Coronary artery (tissue), 2 donors: Measurements from ENCODE around the gene FBXL7.

ENCODE experiments used
- DNase-seq: peaks from one replicate; pipeline ENCODE4 v3.0.0-alpha.2; 2017; ENCODE audit warnings: low spot score
- H3K27ac ChIP-seq, 2 donors: fragments of 200-600 bp; sonication (generic); one replicate each; pipeline ENCODE4 v1.5.1; 2016 to 2019
- H3K4me3 ChIP-seq: fragments of 200-600 bp; sonication (generic); 2 replicates; pipeline ENCODE4 v1.5.1; 2016; ENCODE audit warnings: mild to moderate bottlenecking, moderate library complexity
- TF ChIP-seq, protein P1 (sequence below): fragments of 200-600 bp; sonication (generic); IDR thresholded peaks from one replicate; pipeline ENCODE4 v1.5.1; 2019; ENCODE audit warnings: antibody characterized with exemption

Gene FBXL7

DNA sequence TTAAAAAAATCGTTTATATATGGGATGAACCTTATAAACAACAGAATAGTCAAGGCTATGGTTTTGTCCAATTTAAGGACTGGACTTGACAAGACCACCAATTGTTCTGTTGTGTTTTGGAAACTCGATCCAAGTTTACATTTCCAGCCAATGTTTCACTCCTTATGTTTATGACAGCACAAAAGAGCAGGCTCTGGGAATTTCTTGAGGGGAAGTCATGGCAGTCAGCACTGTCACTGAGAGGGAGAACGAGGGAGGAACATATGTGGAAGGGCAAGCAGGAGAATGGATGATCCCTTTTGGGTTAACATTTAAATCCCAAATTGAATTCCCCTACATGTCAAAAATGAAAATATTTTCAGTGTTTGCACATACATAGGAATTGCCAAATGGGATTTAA, 387.1 kb downstream of the FBXL7 start:
- Histone ChIP-seq H3K27ac (no peak overlapping the region), H3K4me3 (no peak overlapping the region)
- no peak for DNase-seq
- TF ChIP-seq, protein P1, sequence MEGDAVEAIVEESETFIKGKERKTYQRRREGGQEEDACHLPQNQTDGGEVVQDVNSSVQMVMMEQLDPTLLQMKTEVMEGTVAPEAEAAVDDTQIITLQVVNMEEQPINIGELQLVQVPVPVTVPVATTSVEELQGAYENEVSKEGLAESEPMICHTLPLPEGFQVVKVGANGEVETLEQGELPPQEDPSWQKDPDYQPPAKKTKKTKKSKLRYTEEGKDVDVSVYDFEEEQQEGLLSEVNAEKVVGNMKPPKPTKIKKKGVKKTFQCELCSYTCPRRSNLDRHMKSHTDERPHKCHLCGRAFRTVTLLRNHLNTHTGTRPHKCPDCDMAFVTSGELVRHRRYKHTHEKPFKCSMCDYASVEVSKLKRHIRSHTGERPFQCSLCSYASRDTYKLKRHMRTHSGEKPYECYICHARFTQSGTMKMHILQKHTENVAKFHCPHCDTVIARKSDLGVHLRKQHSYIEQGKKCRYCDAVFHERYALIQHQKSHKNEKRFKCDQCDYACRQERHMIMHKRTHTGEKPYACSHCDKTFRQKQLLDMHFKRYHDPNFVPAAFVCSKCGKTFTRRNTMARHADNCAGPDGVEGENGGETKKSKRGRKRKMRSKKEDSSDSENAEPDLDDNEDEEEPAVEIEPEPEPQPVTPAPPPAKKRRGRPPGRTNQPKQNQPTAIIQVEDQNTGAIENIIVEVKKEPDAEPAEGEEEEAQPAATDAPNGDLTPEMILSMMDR: no peak

DNA sequence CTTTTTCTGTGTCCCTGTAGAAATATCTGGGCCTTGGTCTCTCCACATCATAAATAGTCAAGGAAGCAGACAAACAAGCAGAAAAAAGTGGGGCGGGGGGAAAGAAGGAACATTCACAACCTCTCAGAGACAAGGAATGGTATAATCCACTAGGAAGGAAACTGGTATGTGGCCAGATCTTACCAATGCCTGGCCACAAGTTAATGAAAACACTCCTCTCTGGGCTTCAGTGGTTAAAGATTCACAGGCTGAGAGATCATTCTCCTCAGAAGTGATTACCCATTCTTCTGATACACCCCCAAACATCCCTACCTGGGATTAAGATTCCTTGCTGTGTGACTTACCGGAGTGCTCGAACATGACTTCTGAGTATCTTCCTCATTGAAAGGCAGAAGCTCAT, 389.0 kb downstream of the FBXL7 start:
- Histone ChIP-seq H3K27ac (no peak overlapping the region), H3K4me3 (no peak overlapping the region)
- TF ChIP-seq, protein P1: no peak
- no peak for DNase-seq

DNA sequence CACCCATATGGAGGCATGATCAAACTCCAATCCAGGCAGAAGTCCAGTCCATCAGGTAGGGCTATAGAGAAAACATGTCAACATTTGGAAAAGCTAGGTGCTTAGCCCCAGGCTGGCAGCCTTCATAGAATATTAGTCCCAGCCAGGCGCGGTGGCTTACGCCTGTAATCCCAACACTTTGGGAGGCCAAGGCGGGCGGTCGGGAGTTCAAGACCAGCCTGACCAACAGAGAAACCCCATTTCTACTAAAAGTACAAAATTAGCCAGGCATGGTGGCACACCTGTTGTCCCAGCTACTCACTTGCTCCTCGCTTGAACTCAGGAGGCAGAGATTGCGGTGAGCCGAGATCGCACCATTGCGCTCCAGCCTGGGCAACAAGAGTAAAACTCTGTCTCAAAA, 393.9 kb downstream of the FBXL7 start:
- Histone ChIP-seq H3K4me3 (no peak overlapping the region), H3K27ac (no peak overlapping the region)
- no peak for DNase-seq
- TF ChIP-seq, protein P1: no peak

DNA sequence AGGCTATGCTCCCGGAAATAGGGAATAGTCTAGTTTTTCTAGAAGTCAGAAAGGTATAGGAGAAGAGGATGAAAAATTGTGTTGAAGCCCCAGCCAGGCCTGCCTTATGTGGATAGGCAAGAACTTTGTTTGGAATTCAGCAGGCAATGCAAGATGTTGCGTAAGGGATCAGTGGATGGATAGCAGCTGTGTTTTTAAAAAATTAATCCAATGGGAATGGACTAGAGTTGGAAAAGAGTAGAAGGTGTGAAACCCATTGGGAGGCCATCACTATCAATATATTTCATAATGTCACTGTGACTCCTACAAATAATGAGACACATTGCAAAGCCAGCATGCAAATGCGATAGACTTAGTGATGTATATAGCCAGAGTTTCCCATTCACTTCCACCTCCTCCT, 397.7 kb downstream of the FBXL7 start:
- no peak for DNase-seq
- TF ChIP-seq, protein P1: no peak
- no peak overlapping the region for H3K27ac ChIP-seq

DNA sequence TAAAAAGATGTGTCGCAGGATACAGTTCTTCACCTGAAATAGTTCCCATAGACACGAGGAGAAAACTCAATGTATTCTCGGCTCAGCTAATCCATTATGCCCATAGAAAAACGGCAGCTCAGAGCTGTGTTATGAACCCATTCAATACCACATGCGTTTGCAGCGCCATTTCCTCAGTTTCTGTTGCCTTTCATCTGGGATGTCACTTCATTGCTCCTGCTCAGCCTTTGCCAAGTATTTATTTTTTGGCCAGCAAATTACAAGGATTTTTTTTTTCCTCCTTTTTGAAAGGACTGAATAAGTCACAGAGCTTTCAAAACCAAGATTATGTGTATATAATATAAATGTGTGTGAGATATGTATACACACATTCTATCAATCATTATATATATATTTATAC, 398.7 kb downstream of the FBXL7 start:
- TF ChIP-seq, protein P1: no peak
- H3K4me3 ChIP-seq: no peak overlapping the region
- DNase-seq: no peak
- H3K27ac ChIP-seq: no peak overlapping the region

More for the DNA sequence above, 397.7 kb downstream of the FBXL7 start:
- H3K4me3 ChIP-seq: no peak overlapping the region

DNA sequence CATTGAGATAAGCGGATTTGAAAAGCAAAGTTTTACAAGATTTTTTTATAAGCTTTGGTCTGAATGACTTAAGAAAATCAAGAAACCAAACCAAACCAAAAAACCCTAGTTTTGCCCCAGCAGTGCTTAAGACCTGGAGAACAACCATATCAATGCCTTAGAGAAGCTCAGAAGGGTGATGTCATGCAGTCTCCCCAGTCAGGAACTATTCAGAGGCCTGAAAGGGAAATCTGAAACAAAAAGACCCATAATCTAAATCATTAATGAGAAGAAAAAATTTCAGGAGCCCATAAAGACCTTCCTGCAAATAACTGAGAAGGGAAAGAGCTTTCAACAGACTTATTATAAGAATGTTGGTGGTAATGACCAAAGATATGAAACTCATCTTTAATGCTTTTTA, 399.5 kb downstream of the FBXL7 start:
- H3K27ac ChIP-seq: no peak overlapping the region
- no peak for DNase-seq
- TF ChIP-seq, protein P1: no peak
- no peak overlapping the region for H3K4me3 ChIP-seq

DNA sequence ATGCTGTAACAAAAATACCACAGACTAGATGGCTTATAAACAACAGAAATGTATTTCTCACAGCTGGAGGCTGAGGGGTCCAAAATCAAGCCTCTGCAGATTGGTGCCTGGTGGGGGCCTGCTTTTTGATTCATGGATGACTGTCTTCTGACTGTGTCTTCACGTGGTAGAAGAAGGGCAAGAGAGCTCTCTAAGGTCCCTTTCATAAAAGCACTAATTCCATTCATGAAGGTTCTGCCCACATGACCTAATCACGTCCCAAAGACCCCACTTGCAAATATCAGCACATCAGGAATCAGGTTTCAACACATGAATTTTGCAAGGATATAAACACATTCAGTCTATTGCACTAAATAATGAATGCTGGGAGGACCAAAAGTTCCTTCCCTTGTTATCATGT, 401.2 kb downstream of the FBXL7 start:
- Histone ChIP-seq H3K4me3 (no peak overlapping the region), H3K27ac (no peak overlapping the region)
- no peak for DNase-seq
- TF ChIP-seq, protein P1: no peak
